GM12878 (cell line): ENCODE measurements around the gene TES.

Experiments
- CTCF ChIP-seq, 3 experiments: IDR thresholded peaks in 2 of 3; conservative IDR thresholded peaks in 1 of 3; 2 replicates each; pipeline ENCODE4 v1.5.1; 2011; ENCODE audit warnings: low read depth in 3 of 3, low read length in 3 of 3, mild to moderate bottlenecking in 3 of 3, control low read depth in 2 of 3, moderate library complexity in 2 of 3, inconsistent platforms in 1 of 3, mixed read lengths in 1 of 3; ENCODE audit not compliant: control insufficient read depth in 2 of 3, insufficient read depth in 1 of 3; ENCODE audit errors: extremely low read depth in 1 of 3
- EZH2 ChIP-seq: IDR thresholded peaks from 2 replicates; pipeline ENCODE4 v1.6.1; 2012; ENCODE audit warnings: low read depth, mild to moderate bottlenecking, control low read depth, inconsistent platforms, low read length, borderline replicate concordance; ENCODE audit not compliant: control insufficient read depth
- JUNB ChIP-seq: IDR thresholded peaks from 2 replicates; pipeline ENCODE4 v1.6.1; 2016; ENCODE audit warnings: antibody characterized with exemption, mild to moderate bottlenecking
- POLR2A ChIP-seq: IDR thresholded peaks from 2 replicates; pipeline ENCODE4 v1.6.1; 2011; ENCODE audit warnings: low read depth, mild to moderate bottlenecking, low read length
- ZBTB11 ChIP-seq: fragments of 450-650 bp; formaldehyde crosslinking; IDR thresholded peaks from 2 replicates; pipeline ENCODE4 v1.5.0; 2022; ENCODE audit warnings: mild to moderate bottlenecking, missing genetic modification characterization

- no peak for TF ChIP-seq CTCF (IDR thresholded peaks at IDR 0.05 in 2 of 3, conservative IDR thresholded peaks at IDR 0.05 in 1 of 3; ENCODE audit: control insufficient read depth in 2 of 3, extremely low read depth in 1 of 3, insufficient read depth in 1 of 3, low read depth in 3 of 3, low read length in 3 of 3)
- no peak for TF ChIP-seq POLR2A
- TF ChIP-seq EZH2 = no peak
- TF ChIP-seq JUNB = no peak
- no peak for TF ChIP-seq ZBTB11 (CRISPR knock-in tag)
Measured at GRCh38 chr7:116232350-116232749, 22.0 kb downstream of the TES start.
